Panc1 (cell line): ENCODE results near the gene MAPK1IP1L. TPM values are rescaled to one million over a fixed set of nuclear protein-coding genes. Genes with fewer than 3 reads are reported as not detected.

Experiments used
- ATAC-seq: fragments of 200-7000 bp; cut with Tn5 transposase; 2 replicates; pipeline ENCODE4 v1.9.1; 2020; ENCODE audit warnings: mild to moderate bottlenecking, moderate library complexity
- BruUV-seq: library from RNA; stranded (reverse); fragments of 400-500 nt; replicated peaks from 2 replicates; lab custom pipeline; 2021; lab: Mats Ljungman, UMichigan
- CTCF ChIA-PET: fragments of 300-600 bp; sonication (Branson Sonifier 250); formaldehyde crosslinking; loops from one replicate; lab custom pipeline; 2022; ENCODE audit warnings: antibody characterized with exemption; lab: Charles Lee
- POLR2A ChIA-PET: fragments of 300-600 bp; sonication (Branson Sonifier 250); formaldehyde crosslinking; loops from one replicate; lab custom pipeline; 2022; ENCODE audit warnings: antibody characterized with exemption; lab: Charles Lee
- DNase-seq: peaks from one replicate; pipeline ENCODE4 v3.0.0-alpha.2; 2010; ENCODE audit warnings: low read depth, low spot score
- H3K27ac ChIP-seq: 2 replicates; pipeline ENCODE4 v1.5.1; 2011; ENCODE audit warnings: mild to moderate bottlenecking, low read length, inconsistent platforms
- H3K27me3 ChIP-seq: fragments of 200-500 bp; sonication (Bioruptor generic); 2 replicates; pipeline ENCODE4 v1.6.0; 2014; ENCODE audit warnings: low read length, inconsistent platforms; ENCODE audit not compliant: control insufficient read depth, insufficient read depth
- H3K36me3 ChIP-seq: fragments of 200-500 bp; sonication (Bioruptor generic); 2 replicates; pipeline ENCODE4 v1.5.1; 2014; ENCODE audit warnings: inconsistent platforms, mild to moderate bottlenecking, low read length, moderate library complexity; ENCODE audit not compliant: control insufficient read depth, insufficient read depth
- H3K4me1 ChIP-seq: 2 replicates; pipeline ENCODE4 v1.5.1; 2011; ENCODE audit warnings: inconsistent platforms, mild to moderate bottlenecking, low read length, moderate library complexity; ENCODE audit not compliant: control insufficient read depth, insufficient read depth
- H3K4me3 ChIP-seq, 2 experiments: 2 replicates each; pipeline ENCODE4 v1.5.1; 2011 to 2012; ENCODE audit warnings: low read depth in 2 of 2, low read length in 2 of 2, mild to moderate bottlenecking in 2 of 2, inconsistent platforms in 1 of 2, moderate library complexity in 1 of 2
- H3K9me3 ChIP-seq: fragments of 200-500 bp; sonication (Bioruptor generic); 2 replicates; pipeline ENCODE4 v1.5.1; 2014; ENCODE audit warnings: low read depth, mild to moderate bottlenecking, inconsistent platforms, low read length, moderate library complexity; ENCODE audit not compliant: control insufficient read depth, insufficient read depth
- POLR2AphosphoS5 ChIP-seq: IDR thresholded peaks from 2 replicates; pipeline ENCODE4 v1.6.1; 2012; ENCODE audit warnings: mild to moderate bottlenecking, low read depth, low read length, moderate library complexity
- REST ChIP-seq, 2 experiments: IDR thresholded peaks; 2 replicates each; pipeline ENCODE4 v1.6.1; 2011 to 2012; ENCODE audit warnings: low read depth in 2 of 2, control low read depth in 1 of 2, low read length in 1 of 2, mild to moderate bottlenecking in 1 of 2, moderate library complexity in 1 of 2; ENCODE audit not compliant: insufficient read depth in 1 of 2
- SIN3A ChIP-seq: IDR thresholded peaks from 2 replicates; pipeline ENCODE4 v1.6.1; 2012; ENCODE audit warnings: low read depth, mild to moderate bottlenecking, low read length, moderate library complexity, borderline replicate concordance; ENCODE audit not compliant: insufficient read depth
- TCF7L2 ChIP-seq: IDR thresholded peaks from 2 replicates; pipeline ENCODE4 v1.6.1; 2011; ENCODE audit warnings: mild to moderate bottlenecking, low read depth, low read length, inconsistent platforms
- in situ Hi-C: cut with HindIII; loops from 2 replicates; pipeline ENCODE4 v1.10.0; 2016; ENCODE audit warnings: low sequenced_read_pairs, low pct_unique_long_range_greater_than_20kb
- intact Hi-C: fragments of 100-400 bp; cut with micrococcal nuclease; formaldehyde crosslinking; loops from one replicate; pipeline ENCODE4 v1.10.0; 2022; ENCODE audit not compliant: unreplicated experiment
- total RNA-seq: library from RNA; stranded (reverse); gene quantifications from one replicate; pipeline ENCODE4 v1.2.1, GENCODE V29; 2021; ENCODE audit not compliant: unreplicated experiment
- TF ChIP-seq, protein P1 (sequence below): fragments of 450-650 bp; IDR thresholded peaks from 2 replicates; pipeline ENCODE4 v1.5.1; 2017; ENCODE audit warnings: mild to moderate bottlenecking

MAPK1IP1L gene
- total RNA-seq, 1 experiment from 2014 or later: 79.4 TPM

DNA sequence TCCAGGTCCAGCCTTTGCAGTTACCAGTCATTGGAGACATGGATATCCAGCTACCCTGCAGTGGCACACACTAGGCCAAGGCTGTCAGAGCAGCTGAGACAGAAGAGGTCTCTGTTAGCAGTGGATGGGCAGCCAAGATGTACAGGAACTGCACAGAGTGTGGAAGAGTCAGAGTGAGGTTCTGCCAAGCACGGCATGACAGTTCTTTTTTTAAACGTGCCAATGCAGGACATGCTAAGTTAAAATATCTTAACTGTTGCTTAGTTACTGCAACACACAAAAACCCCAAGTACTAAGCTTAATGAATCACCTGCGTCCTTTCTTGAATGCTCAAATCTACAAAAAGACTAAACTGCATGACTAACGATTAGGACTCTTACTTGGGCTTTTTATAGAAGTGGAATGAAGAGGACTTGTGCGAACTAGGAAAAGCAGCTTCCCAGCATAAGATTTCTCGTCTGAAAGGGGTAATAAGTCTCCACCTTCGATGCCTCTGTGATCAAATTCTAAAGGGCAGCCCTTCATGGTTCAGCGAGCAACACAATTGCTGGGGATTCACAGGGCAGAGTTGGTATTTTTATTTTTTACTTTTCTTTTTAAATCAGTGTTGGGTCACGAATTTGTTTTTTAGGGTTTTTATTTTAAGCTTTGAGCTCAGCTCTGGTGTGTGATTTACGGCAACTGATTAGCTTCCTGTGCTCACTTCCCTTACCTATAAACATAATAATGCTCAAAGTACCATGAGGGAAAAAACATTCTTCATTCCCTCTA, 20.6 kb downstream of the MAPK1IP1L start:
- H3K4me1 ChIP-seq: no peaks in the 10 kb centered on the region
- intact Hi-C loops: no loop called here
- H3K9me3 ChIP-seq: no peaks in the 10 kb centered on the region
- no peak for DNase-seq
- no peak overlapping the region for H3K4me3 ChIP-seq
- H3K36me3 ChIP-seq: no peaks in the 10 kb centered on the region; the same call in 1 of the 2 replicates
- no peak for TF ChIP-seq REST (IDR thresholded peaks at IDR 0.05; ENCODE audit: insufficient read depth in 1 of 2, low read depth in 2 of 2, low read length in 1 of 2)
- TF ChIP-seq SIN3A: no peak
- TF ChIP-seq, protein P1, sequence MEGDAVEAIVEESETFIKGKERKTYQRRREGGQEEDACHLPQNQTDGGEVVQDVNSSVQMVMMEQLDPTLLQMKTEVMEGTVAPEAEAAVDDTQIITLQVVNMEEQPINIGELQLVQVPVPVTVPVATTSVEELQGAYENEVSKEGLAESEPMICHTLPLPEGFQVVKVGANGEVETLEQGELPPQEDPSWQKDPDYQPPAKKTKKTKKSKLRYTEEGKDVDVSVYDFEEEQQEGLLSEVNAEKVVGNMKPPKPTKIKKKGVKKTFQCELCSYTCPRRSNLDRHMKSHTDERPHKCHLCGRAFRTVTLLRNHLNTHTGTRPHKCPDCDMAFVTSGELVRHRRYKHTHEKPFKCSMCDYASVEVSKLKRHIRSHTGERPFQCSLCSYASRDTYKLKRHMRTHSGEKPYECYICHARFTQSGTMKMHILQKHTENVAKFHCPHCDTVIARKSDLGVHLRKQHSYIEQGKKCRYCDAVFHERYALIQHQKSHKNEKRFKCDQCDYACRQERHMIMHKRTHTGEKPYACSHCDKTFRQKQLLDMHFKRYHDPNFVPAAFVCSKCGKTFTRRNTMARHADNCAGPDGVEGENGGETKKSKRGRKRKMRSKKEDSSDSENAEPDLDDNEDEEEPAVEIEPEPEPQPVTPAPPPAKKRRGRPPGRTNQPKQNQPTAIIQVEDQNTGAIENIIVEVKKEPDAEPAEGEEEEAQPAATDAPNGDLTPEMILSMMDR: no peak
- TF ChIP-seq TCF7L2: no peak
- TF ChIP-seq POLR2AphosphoS5: no peak
- ChIA-PET POLR2A (interaction anchor here (0.6 to 0.8 kb wide), 2 partner anchors 45 to 112 kb away, joined by 3 to 20 read pairs; partner anchors contain the start of genes SOCS4 and WDHD1), CTCF (interaction anchor here (0.7 to 1.0 kb wide), 2 partner anchors 13 to 74 kb away, joined by 4 to 11 read pairs; no protein-coding TSS in a partner anchor)
- H3K27ac ChIP-seq: no peak overlapping the region
- no TSS peak for BruUV-seq
- in situ Hi-C loops: no loop called here
- no peaks in the 10 kb centered on the region for H3K27me3 ChIP-seq
- peak; percentile 67 for ATAC-seq

DNA sequence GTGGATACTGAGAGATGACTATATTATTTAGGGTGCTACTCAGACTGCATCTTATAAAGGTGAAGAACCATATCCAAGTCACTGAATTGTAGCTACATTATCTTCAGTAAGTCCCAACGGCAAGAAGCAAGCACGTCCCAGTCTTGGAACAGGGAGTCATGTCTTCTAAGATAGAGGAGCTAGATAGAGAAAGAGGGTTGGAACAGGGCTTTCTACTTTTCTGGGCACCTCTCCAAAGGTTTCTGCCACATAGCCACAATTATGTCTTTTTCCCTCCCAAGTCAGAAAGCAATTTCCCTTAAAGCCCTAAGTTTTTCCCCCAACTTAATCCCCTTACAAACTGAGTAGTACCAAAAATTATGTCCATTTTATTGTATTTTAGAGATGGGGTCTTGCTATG, 22.4 kb downstream of the MAPK1IP1L start:
- no peaks in the 10 kb centered on the region for H3K4me1 ChIP-seq
- CTCF ChIA-PET: no interaction called here

More for the DNA sequence above, 22.4 kb downstream of the MAPK1IP1L start:
- intact Hi-C loops (no loop called here), in situ Hi-C loops (no loop called here)
- no peak for DNase-seq
- no peaks in the 10 kb centered on the region for H3K36me3 ChIP-seq
- no peaks in the 10 kb centered on the region for H3K27me3 ChIP-seq
- no peak overlapping the region for H3K27ac ChIP-seq
- H3K4me3 ChIP-seq: no peak overlapping the region
- H3K9me3 ChIP-seq: no peaks in the 10 kb centered on the region
- BruUV-seq: no TSS peak
- TF ChIP-seq POLR2AphosphoS5: no peak
- TF ChIP-seq, protein P1: no peak
- no peak for TF ChIP-seq REST (IDR thresholded peaks at IDR 0.05; ENCODE audit: insufficient read depth in 1 of 2, low read depth in 2 of 2, low read length in 1 of 2)
- TF ChIP-seq TCF7L2: no peak
- TF ChIP-seq SIN3A: no peak
- no peak for ATAC-seq
- POLR2A ChIA-PET: no interaction called here
